RPMI7951 (cell line): ENCODE measurements around the gene TCAP. TPM values are rescaled to one million over a fixed set of nuclear protein-coding genes. Genes with fewer than 3 reads are reported as not detected.

Source experiments
- DNase-seq: peaks from one replicate; pipeline ENCODE4 v3.0.0-alpha.2; 2012; ENCODE audit warnings: low read depth
- total RNA-seq: library from RNA; depleted of rRNA; stranded (reverse); fragments of >200 nt; shearing (Covaris generic); gene quantifications from 2 replicates; pipeline ENCODE4 v1.2.3, GENCODE V29; 2014

The TCAP gene
- total RNA-seq, 1 experiment from 2014 or later, result 0.24 TPM

- peak; percentile 54 for DNase-seq
Measured at GRCh38 chr17:39666601-39667261, 1.6 kb downstream of the TCAP start.

- no peak for DNase-seq
Measured at GRCh38 chr17:39667262-39667944, 2.3 kb downstream of the TCAP start.

- peak; percentile 36 for DNase-seq
Measured at GRCh38 chr17:39667945-39668924, 3.1 kb downstream of the TCAP start, which contains the start of gene PNMT. Gene PNMT, plus strand, starts transcription at chr17:39668453. Its CDS starts 23 bp downstream, at chr17:39668476.

GRCh38 chr17:39669897-39670735, 5.0 kb downstream of the TCAP start:
- DNase-seq, result no peak

- no peak for DNase-seq
Measured at GRCh38 chr17:39670746-39671145, 5.6 kb downstream of the TCAP start.

- peak; percentile 39 for DNase-seq
Measured at GRCh38 chr17:39671651-39672521, 6.7 kb downstream of the TCAP start.

- no peak for DNase-seq
Measured at GRCh38 chr17:39672522-39673334, 7.6 kb downstream of the TCAP start.

- no peak for DNase-seq
Measured at GRCh38 chr17:39673335-39674081, 8.4 kb downstream of the TCAP start.

GRCh38 chr17:39674179-39674578, 9.0 kb downstream of the TCAP start:
- DNase-seq, result no peak

GRCh38 chr17:39674702-39675389, 9.7 kb downstream of the TCAP start:
- no peak for DNase-seq

- no peak for DNase-seq
Measured at GRCh38 chr17:39675390-39676082, 10.4 kb downstream of the TCAP start.

GRCh38 chr17:39676198-39676819, 11.2 kb downstream of the TCAP start:
- no peak for DNase-seq

- no peak for DNase-seq
Measured at GRCh38 chr17:39677072-39677471, 11.9 kb downstream of the TCAP start.

GRCh38 chr17:39677542-39678339, 12.6 kb downstream of the TCAP start:
- DNase-seq, result no peak

GRCh38 chr17:39678340-39679116, 13.4 kb downstream of the TCAP start:
- DNase-seq, result no peak
